K562 (cell line): Measurements from ENCODE around the gene GRAMD1B.

Source experiments
- CTCF ChIP-seq, 3 experiments: IDR thresholded peaks in 2 of 3; conservative IDR thresholded peaks in 1 of 3; 2 replicates each; pipeline ENCODE4 v1.5.1; 2011 to 2012; ENCODE audit warnings: low read length in 3 of 3, mild to moderate bottlenecking in 3 of 3, control low read depth in 2 of 3, improper control_type of control experiment in 1 of 3, inconsistent platforms in 1 of 3, low read depth in 1 of 3, mixed read lengths in 1 of 3, moderate library complexity in 1 of 3; ENCODE audit not compliant: insufficient read depth in 2 of 3
- NCOR1 ChIP-seq: fragments of 450-650 bp; IDR thresholded peaks from 2 replicates; pipeline ENCODE4 v1.6.1; 2016; ENCODE audit warnings: mild to moderate bottlenecking, moderate library complexity
- TAF7 ChIP-seq: fragments of 450-650 bp; IDR thresholded peaks from 2 replicates; pipeline ENCODE4 v1.6.1; 2016; ENCODE audit warnings: missing genetic modification characterization, missing compliant biosample characterization

- TF ChIP-seq CTCF (IDR thresholded peaks at IDR 0.05 in 2 of 3, conservative IDR thresholded peaks at IDR 0.05 in 1 of 3; ENCODE audit: insufficient read depth in 2 of 3, low read depth in 1 of 3, low read length in 3 of 3): no peak
- no peak for TF ChIP-seq NCOR1
- no peak for TF ChIP-seq TAF7
Measured at GRCh38 chr11:123393312-123393927, 36.6 kb upstream of the GRAMD1B start.
